ENCODE measurements around the gene ABI1. TPM values are rescaled to one million over a fixed set of nuclear protein-coding genes. Genes with fewer than 3 reads are reported as not detected.

Gene ABI1
- total RNA-seq, 1 donor from 2014 or later, result 43.1 TPM

- Histone ChIP-seq H3K36me3 (no peaks in the 10 kb centered on the region), H2AFZ (replicated peaks) (peak overlapping the region; percentile 23), H4K20me1 (ENCODE audit: low read depth) (no peaks in the 10 kb centered on the region), H3K9ac (no peak overlapping the region), H3K27ac (peak overlapping the region; percentile 1), H3F3A (ENCODE audit: low read depth) (no peaks in the 10 kb centered on the region), H3K79me2 (ENCODE audit: low read depth) (no peaks in the 10 kb centered on the region), H3K4me2 (peak overlapping the region; percentile 44), H3K4me1 (peaks cover 18% of the 10 kb centered on the region), H3K4me3 (no peak overlapping the region), H3K27me3 (no peaks in the 10 kb centered on the region), H3K9me3 (ENCODE audit: low read depth) (no peaks in the 10 kb centered on the region)
- Mint-ChIP-seq H3K27me3 (ENCODE audit: insufficient read depth, low read depth) (peaks cover 3% of the 10 kb centered on the region), H3K4me1 (peaks cover 20% of the 10 kb centered on the region), H3K4me3 (peak overlapping the region; percentile 12), H3K36me3 (peaks cover 18% of the 10 kb centered on the region), H3K27ac (peak overlapping the region; percentile 92), H3K9me3 (no peaks in the 10 kb centered on the region)
- TF ChIP-seq EZH2phosphoT487 (IDR thresholded peaks at IDR 0.05) (no peak), EZH2 (IDR thresholded peaks at IDR 0.05) (no peak), CTCF (IDR thresholded peaks at IDR 0.05) (no peak)
- peak; percentile 67 for DNase-seq (ENCODE audit: low spot score)
Measured at GRCh38 chr10:26733750-26734568, 126.8 kb downstream of the ABI1 start.

GRCh38 chr10:26730552-26730951 lies 130.2 kb downstream of the ABI1 start:
- Histone ChIP-seq H3K36me3 (no peaks in the 10 kb centered on the region), H3K4me3 (no peak overlapping the region), H3K4me1 (peaks cover 18% of the 10 kb centered on the region), H3K9ac (no peak overlapping the region), H4K20me1 (ENCODE audit: low read depth) (no peaks in the 10 kb centered on the region), H3K79me2 (ENCODE audit: low read depth) (no peaks in the 10 kb centered on the region), H3K4me2 (no peak overlapping the region), H2AFZ (replicated peaks) (no peak overlapping the region), H3F3A (ENCODE audit: low read depth) (no peaks in the 10 kb centered on the region), H3K9me3 (ENCODE audit: low read depth) (no peaks in the 10 kb centered on the region), H3K27me3 (no peaks in the 10 kb centered on the region), H3K27ac (no peak overlapping the region)
- TF ChIP-seq EZH2 (IDR thresholded peaks at IDR 0.05) (no peak), EZH2phosphoT487 (IDR thresholded peaks at IDR 0.05) (no peak), CTCF (IDR thresholded peaks at IDR 0.05) (no peak)
- H3K4me1 Mint-ChIP-seq, result peaks cover 20% of the 10 kb centered on the region
- H3K27me3 Mint-ChIP-seq (ENCODE audit: insufficient read depth, low read depth), result peaks cover 7% of the 10 kb centered on the region
- no peak for DNase-seq (ENCODE audit: low spot score)
- peaks cover 11% of the 10 kb centered on the region for H3K36me3 Mint-ChIP-seq
- no peak overlapping the region for H3K27ac Mint-ChIP-seq
- H3K4me3 Mint-ChIP-seq, result no peak overlapping the region
- H3K9me3 Mint-ChIP-seq, result no peaks in the 10 kb centered on the region

- Histone ChIP-seq H3K9ac (no peak overlapping the region), H4K20me1 (ENCODE audit: low read depth) (no peaks in the 10 kb centered on the region), H3K79me2 (ENCODE audit: low read depth) (no peaks in the 10 kb centered on the region), H3K4me2 (no peak overlapping the region), H3K36me3 (no peaks in the 10 kb centered on the region), H3K4me1 (peaks cover 7% of the 10 kb centered on the region), H3K4me3 (no peak overlapping the region), H3K9me3 (ENCODE audit: low read depth) (no peaks in the 10 kb centered on the region), H2AFZ (replicated peaks) (no peak overlapping the region), H3F3A (ENCODE audit: low read depth) (no peaks in the 10 kb centered on the region), H3K27ac (no peak overlapping the region), H3K27me3 (no peaks in the 10 kb centered on the region)
- Mint-ChIP-seq H3K4me3 (no peak overlapping the region), H3K4me1 (peaks cover 11% of the 10 kb centered on the region), H3K36me3 (peaks cover 8% of the 10 kb centered on the region), H3K27me3 (ENCODE audit: insufficient read depth, low read depth) (peaks cover 7% of the 10 kb centered on the region), H3K9me3 (no peaks in the 10 kb centered on the region), H3K27ac (no peak overlapping the region)
- DNase-seq (ENCODE audit: low spot score), result no peak
- TF ChIP-seq CTCF (IDR thresholded peaks at IDR 0.05), result no peak
- TF ChIP-seq EZH2 (IDR thresholded peaks at IDR 0.05), result no peak
- TF ChIP-seq EZH2phosphoT487 (IDR thresholded peaks at IDR 0.05), result no peak
Measured at GRCh38 chr10:26729395-26729794, 131.4 kb downstream of the ABI1 start.
